ENCODE results near the gene LAMC1. TPM values are rescaled to one million over a fixed set of nuclear protein-coding genes. Genes with fewer than 3 reads are reported as not detected.

Gene LAMC1
- total RNA-seq, 4 donors from 2014 or later = 288 to 318 (median 304) TPM

DNA sequence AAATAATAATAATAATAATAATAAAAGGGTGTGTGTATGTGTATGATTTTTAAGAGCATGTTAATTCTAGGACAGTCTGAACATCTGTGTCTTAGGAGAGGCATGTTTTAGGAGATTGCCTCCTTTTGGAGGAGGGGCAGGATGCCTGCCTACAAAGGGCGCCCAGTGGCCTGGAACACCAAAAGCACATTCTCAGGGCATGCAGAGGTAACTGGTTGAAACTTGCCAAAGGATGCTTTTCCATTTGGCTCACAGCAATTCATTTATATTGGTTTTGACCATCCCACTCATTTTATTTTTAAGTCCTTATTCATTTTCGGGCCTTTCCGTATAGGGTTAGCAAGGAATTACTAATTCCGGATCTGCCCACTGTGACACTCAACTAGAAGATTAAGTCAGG lies 141.7 kb downstream of the LAMC1 start:
- no peak for DNase-seq (ENCODE audit: low spot score in 2 of 2)
- H3K9me3 ChIP-seq = no peaks in the 10 kb centered on the region
- no peaks in the 10 kb centered on the region for H3K4me1 ChIP-seq
- WGBS, 2 donors = 95 to 99% methylated on average over 4 of the region's 4 CpGs
- H3K27ac ChIP-seq = no peak overlapping the region
- H3K36me3 ChIP-seq = no peaks in the 10 kb centered on the region
- H3K4me3 ChIP-seq = no peak overlapping the region
- TF ChIP-seq POLR2A (IDR thresholded peaks at IDR 0.05) (no peak), EP300 (IDR thresholded peaks at IDR 0.05) (no peak)
- TF ChIP-seq, protein P1, sequence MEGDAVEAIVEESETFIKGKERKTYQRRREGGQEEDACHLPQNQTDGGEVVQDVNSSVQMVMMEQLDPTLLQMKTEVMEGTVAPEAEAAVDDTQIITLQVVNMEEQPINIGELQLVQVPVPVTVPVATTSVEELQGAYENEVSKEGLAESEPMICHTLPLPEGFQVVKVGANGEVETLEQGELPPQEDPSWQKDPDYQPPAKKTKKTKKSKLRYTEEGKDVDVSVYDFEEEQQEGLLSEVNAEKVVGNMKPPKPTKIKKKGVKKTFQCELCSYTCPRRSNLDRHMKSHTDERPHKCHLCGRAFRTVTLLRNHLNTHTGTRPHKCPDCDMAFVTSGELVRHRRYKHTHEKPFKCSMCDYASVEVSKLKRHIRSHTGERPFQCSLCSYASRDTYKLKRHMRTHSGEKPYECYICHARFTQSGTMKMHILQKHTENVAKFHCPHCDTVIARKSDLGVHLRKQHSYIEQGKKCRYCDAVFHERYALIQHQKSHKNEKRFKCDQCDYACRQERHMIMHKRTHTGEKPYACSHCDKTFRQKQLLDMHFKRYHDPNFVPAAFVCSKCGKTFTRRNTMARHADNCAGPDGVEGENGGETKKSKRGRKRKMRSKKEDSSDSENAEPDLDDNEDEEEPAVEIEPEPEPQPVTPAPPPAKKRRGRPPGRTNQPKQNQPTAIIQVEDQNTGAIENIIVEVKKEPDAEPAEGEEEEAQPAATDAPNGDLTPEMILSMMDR (IDR thresholded peaks at IDR 0.05) = no peak
- H3K27me3 ChIP-seq = no peaks in the 10 kb centered on the region

DNA sequence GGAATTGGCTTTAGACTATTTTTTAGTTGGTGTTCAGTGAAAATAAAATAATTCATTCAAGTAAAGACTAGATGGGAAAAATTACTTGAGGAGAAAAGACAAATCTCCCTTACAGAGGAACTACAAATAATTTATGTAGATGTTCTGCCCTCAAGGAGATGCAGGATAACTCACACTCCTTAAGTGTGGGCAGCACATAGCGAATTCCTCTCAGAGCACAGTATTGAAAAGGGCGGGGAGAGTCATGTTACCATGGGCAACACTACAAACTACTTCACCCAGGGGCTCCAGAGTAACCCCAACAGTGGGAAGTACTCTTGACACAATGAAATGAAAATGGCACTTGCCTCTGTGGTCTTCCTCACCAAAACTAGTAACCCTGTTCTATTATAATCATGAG lies 142.2 kb downstream of the LAMC1 start:
- 94 to 98% methylated on average over 2 of the region's 2 CpGs for WGBS, 2 donors
- TF ChIP-seq EP300 (IDR thresholded peaks at IDR 0.05) (no peak), POLR2A (IDR thresholded peaks at IDR 0.05) (no peak)
- TF ChIP-seq, protein P1 (IDR thresholded peaks at IDR 0.05) = no peak
- no peaks in the 10 kb centered on the region for H3K36me3 ChIP-seq
- H3K27ac ChIP-seq = no peak overlapping the region
- no peaks in the 10 kb centered on the region for H3K9me3 ChIP-seq
- H3K27me3 ChIP-seq = no peaks in the 10 kb centered on the region
- H3K4me1 ChIP-seq = no peaks in the 10 kb centered on the region
- no peak overlapping the region for H3K4me3 ChIP-seq
- DNase-seq (ENCODE audit: low spot score in 2 of 2) = no peak

DNA sequence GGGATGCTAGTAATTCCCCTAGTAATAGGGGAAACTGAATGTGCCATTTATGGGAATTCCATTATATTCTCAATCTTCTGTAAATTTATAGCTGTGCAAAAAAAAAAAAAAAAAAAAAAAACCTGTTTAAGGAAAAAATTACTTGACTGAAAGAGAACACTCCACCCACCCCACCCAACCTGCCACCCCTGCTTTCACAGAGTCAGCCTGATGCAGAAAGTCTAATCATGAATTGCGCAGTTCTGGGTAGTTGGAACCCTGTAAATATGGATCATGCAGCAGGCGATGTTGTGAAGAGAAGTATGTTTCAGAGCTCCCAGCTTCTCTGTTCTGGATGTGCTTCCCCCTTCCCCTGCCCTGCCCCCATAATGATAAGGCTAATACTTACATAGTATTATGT lies 143.2 kb downstream of the LAMC1 start:
- no peak for DNase-seq (ENCODE audit: low spot score in 2 of 2)
- 98 to 100% methylated on average over 2 of the region's 2 CpGs for WGBS, 2 donors
- H3K4me3 ChIP-seq = no peak overlapping the region
- no peaks in the 10 kb centered on the region for H3K4me1 ChIP-seq
- no peaks in the 10 kb centered on the region for H3K36me3 ChIP-seq
- no peak overlapping the region for H3K27ac ChIP-seq
- no peaks in the 10 kb centered on the region for H3K27me3 ChIP-seq
- TF ChIP-seq EP300 (IDR thresholded peaks at IDR 0.05) (no peak), POLR2A (IDR thresholded peaks at IDR 0.05) (no peak)
- TF ChIP-seq, protein P1 (IDR thresholded peaks at IDR 0.05) = no peak
- no peaks in the 10 kb centered on the region for H3K9me3 ChIP-seq

DNA sequence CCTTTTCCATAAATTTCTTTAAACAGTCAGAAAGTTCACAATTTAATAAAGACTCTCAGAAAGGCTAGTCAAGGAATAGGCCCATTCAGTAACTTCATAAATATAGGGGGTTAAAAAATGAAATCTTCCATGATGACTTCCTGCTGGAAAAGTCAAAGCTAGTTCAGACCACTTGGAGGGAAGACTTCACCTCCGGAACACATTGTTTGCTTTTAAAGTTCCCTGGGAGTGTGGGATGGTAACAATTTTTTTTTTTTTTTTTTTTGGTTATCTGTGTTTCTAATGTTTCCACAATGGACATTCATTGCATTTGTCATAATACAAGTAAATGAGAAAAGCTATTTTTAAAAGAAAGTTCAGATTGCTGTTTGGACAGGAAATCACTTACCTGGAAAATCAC lies 144.5 kb downstream of the LAMC1 start:
- no peak for DNase-seq (ENCODE audit: low spot score in 2 of 2)
- Histone ChIP-seq H3K27ac (no peak overlapping the region), H3K27me3 (no peaks in the 10 kb centered on the region), H3K4me3 (no peak overlapping the region), H3K4me1 (no peaks in the 10 kb centered on the region), H3K9me3 (no peaks in the 10 kb centered on the region), H3K36me3 (no peaks in the 10 kb centered on the region)
- 52 to 62% methylated on average over 1 of the region's 1 CpG for WGBS, 2 donors
- TF ChIP-seq EP300 (IDR thresholded peaks at IDR 0.05) (no peak), POLR2A (IDR thresholded peaks at IDR 0.05) (no peak)
- TF ChIP-seq, protein P1 (IDR thresholded peaks at IDR 0.05) = no peak

DNA sequence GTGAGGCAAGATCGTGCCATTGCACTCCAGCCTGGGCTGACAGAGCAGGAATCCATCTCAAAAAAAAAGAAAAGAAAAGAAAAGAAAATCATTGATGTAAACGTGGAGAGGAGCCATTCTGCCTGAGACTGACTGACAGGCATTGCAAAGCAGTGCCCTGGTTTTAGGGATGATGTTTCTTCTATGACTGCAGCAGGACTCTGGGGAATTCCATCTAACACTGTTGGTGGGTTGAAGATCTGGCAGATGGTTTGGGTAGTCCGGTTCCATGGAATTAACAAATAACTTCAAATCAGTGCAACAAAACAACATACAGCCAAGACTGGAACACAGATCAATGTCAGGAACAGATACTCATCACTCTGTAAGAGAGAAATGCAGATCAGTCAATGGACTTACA lies 145.1 kb downstream of the LAMC1 start:
- Histone ChIP-seq H3K9me3 (no peaks in the 10 kb centered on the region), H3K4me3 (no peak overlapping the region), H3K4me1 (no peaks in the 10 kb centered on the region), H3K27ac (no peak overlapping the region), H3K27me3 (no peaks in the 10 kb centered on the region), H3K36me3 (no peaks in the 10 kb centered on the region)
- TF ChIP-seq EP300 (IDR thresholded peaks at IDR 0.05) (no peak), POLR2A (IDR thresholded peaks at IDR 0.05) (no peak)
- TF ChIP-seq, protein P1 (IDR thresholded peaks at IDR 0.05) = no peak
- no peak for DNase-seq (ENCODE audit: low spot score in 2 of 2)
- WGBS, 2 donors = 62 to 69% methylated on average over 3 of the region's 3 CpGs

Measured in tibial nerve (tissue), 4 donors.